Activated B cell treated with CpG ODN at 0.5 μM for 24 hours (primary cell): Measurements from ENCODE around the gene TMEM218. TPM values are rescaled to one million over a fixed set of nuclear protein-coding genes. Genes with fewer than 3 reads are reported as not detected.

Experiments used
- ATAC-seq: fragments of 200-7000 bp; cut with Tn5 transposase; one replicate; pipeline ENCODE4 v1.10.0; 2021; ENCODE audit warnings: low read depth, mild to moderate bottlenecking, moderate library complexity
- CTCF ChIA-PET: fragments of 350-600 bp; sonication (Branson Sonifier 250); formaldehyde crosslinking; loops from one replicate; lab custom pipeline; 2021; ENCODE audit warnings: antibody characterized with exemption; lab: Charles Lee
- POLR2A ChIA-PET: fragments of 350-600 bp; sonication (Branson Sonifier 250); formaldehyde crosslinking; loops from one replicate; lab custom pipeline; 2021; ENCODE audit warnings: antibody characterized with exemption; lab: Charles Lee
- DNase-seq: peaks from one replicate; pipeline ENCODE4 v3.0.0; 2022
- H3K27ac Mint-ChIP-seq: one replicate; pipeline ENCODE4 v1.8.0; 2020; ENCODE audit warnings: mixed read lengths
- H3K27me3 Mint-ChIP-seq: one replicate; pipeline ENCODE4 v1.8.0; 2021; ENCODE audit warnings: mixed read lengths
- H3K36me3 Mint-ChIP-seq: one replicate; pipeline ENCODE4 v1.8.0; 2021; ENCODE audit warnings: low read depth, mixed read lengths
- H3K4me1 Mint-ChIP-seq: one replicate; pipeline ENCODE4 v1.8.0; 2021; ENCODE audit warnings: mixed read lengths
- H3K4me3 Mint-ChIP-seq: one replicate; pipeline ENCODE4 v1.8.0; 2020; ENCODE audit warnings: mild to moderate bottlenecking, mixed read lengths
- H3K9me3 Mint-ChIP-seq: one replicate; pipeline ENCODE4 v1.8.0; 2020; ENCODE audit warnings: mixed read lengths
- intact Hi-C: fragments of 100-400 bp; cut with micrococcal nuclease; formaldehyde crosslinking; loops from one replicate; pipeline ENCODE4 v1.15.1; 2024
- total RNA-seq: library from RNA; stranded (reverse); gene quantifications from 2 replicates; pipeline ENCODE4 v1.2.3, GENCODE V29; 2022
- TF ChIP-seq, protein P1 (sequence below): fragments of 200-600 bp; IDR thresholded peaks from one replicate; pipeline ENCODE4 v1.8.0; 2022; ENCODE audit warnings: antibody characterized with exemption, mild to moderate bottlenecking

The TMEM218 gene
- total RNA-seq, 1 donor from 2014 or later, result 18.8 TPM

DNA sequence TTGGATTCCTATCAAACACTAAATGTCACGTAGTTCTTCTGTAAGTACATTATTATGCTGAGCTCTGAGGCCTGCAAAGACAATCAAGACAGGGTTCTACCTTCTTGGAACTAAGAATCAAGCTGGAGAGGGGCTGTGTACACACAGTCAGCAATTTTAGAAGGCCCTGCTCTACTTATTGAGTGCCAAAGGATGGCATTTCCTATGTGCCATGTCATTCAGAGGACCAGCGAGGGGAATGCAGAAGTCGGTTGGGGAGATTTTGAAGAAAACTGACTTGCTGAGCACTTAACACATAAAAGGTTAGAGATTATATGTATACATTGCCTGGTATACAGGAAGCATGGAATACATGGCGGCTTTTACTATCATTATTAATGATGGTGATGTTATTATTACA, 43.1 kb downstream of the TMEM218 start:
- Mint-ChIP-seq H3K4me3 (no peak overlapping the region), H3K36me3 (no peaks in the 10 kb centered on the region), H3K27me3 (peaks cover 4% of the 10 kb centered on the region), H3K27ac (peak overlapping the region; percentile 51), H3K9me3 (no peaks in the 10 kb centered on the region), H3K4me1 (peaks cover 69% of the 10 kb centered on the region)
- intact Hi-C loops, result no loop called here
- ATAC-seq (no peak), DNase-seq (no peak)
- CTCF ChIA-PET, result no interaction called here
- POLR2A ChIA-PET, result no interaction called here
- TF ChIP-seq, protein P1, sequence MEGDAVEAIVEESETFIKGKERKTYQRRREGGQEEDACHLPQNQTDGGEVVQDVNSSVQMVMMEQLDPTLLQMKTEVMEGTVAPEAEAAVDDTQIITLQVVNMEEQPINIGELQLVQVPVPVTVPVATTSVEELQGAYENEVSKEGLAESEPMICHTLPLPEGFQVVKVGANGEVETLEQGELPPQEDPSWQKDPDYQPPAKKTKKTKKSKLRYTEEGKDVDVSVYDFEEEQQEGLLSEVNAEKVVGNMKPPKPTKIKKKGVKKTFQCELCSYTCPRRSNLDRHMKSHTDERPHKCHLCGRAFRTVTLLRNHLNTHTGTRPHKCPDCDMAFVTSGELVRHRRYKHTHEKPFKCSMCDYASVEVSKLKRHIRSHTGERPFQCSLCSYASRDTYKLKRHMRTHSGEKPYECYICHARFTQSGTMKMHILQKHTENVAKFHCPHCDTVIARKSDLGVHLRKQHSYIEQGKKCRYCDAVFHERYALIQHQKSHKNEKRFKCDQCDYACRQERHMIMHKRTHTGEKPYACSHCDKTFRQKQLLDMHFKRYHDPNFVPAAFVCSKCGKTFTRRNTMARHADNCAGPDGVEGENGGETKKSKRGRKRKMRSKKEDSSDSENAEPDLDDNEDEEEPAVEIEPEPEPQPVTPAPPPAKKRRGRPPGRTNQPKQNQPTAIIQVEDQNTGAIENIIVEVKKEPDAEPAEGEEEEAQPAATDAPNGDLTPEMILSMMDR, result no peak

DNA sequence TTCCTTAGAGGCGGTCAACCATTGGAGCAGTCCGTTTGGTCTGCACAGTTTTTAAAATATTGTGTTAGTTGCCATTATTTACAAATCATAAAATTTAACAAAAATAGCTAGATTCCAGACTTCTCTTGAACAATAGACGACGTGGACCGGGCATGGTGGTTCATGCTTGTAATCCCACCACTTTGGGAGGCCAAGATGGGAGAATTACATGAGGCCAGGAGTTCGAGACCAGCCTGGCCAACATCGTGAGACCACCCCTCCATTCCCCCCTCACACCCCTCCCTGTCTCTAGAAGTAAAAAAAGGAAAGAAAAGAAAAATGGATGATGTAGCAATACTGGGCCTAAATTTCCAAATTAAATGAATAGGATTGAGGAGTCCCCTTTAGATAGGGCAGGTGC, 47.4 kb downstream of the TMEM218 start:
- intact Hi-C loops, result loop anchor here (5.0 kb wide), 1 partner anchor 872 kb away; no protein-coding TSS in a partner anchor
- peaks cover 9% of the 10 kb centered on the region for H3K27me3 Mint-ChIP-seq
- CTCF ChIA-PET, result interaction anchor here (1.6 to 1.8 kb wide), 2 partner anchors 27 to 60 kb away, joined by 7 to 17 read pairs; no protein-coding TSS in a partner anchor

DNA sequence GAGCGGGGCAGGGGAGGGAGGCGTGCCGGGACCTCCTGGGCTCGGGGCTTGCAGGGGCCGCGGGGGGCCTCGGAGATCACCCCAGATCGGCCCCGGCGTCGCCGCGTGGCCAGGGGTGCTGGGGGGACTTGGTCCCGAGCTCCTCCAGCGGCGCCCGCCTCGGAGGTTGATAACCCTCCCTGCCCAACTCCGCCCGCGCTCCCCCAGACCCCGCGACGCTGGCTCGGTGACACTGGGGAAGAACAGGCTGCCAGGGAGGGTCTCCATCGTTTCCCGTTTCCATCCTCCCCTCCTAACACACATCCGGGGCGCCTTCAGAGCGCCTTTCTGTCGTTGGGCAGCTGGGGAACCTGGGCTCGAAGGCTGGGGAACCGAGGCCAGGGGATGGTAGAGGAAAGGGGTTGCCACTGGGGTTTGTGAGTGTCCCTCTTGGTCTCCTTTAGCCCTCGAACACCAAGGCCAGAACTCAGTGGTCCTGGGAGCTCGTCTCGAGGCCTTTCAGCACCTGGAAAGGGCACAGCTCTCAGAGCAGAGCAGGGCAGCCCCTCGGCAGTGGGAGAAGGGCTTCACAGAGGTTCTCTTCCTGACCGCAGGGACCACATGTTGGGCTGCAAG, 47.9 kb downstream of the TMEM218 start:
- DNase-seq, result no peak
- Mint-ChIP-seq H3K9me3 (no peaks in the 10 kb centered on the region), H3K36me3 (no peaks in the 10 kb centered on the region), H3K27me3 (peaks cover 9% of the 10 kb centered on the region), H3K27ac (peak overlapping the region; percentile 66), H3K4me1 (peaks cover 28% of the 10 kb centered on the region), H3K4me3 (peak overlapping the region; percentile 86)
- TF ChIP-seq, protein P1, result no peak
- ATAC-seq, result peak; percentile 15
- intact Hi-C loops, result loop anchor here (1.0 to 5.0 kb wide), 5 partner anchors 9 to 871 kb away; partner anchors contain the start of genes CCDC15 and TMEM218
- ChIA-PET CTCF (interaction anchor here (1.0 to 1.8 kb wide), 4 partner anchors 9 to 78 kb away, joined by 3 to 17 read pairs (median 6); no protein-coding TSS in a partner anchor), POLR2A (interaction anchor here (0.6 to 3.0 kb wide), 9 partner anchors 9 to 1217 kb away, joined by 3 to 78 read pairs (median 6); partner anchors contain the start of genes CCDC15, HYLS1 and TMEM218)

More for the DNA sequence above, 47.4 kb downstream of the TMEM218 start:
- H3K27ac Mint-ChIP-seq, result peak overlapping the region; percentile 66
- DNase-seq (no peak), ATAC-seq (no peak)
- TF ChIP-seq, protein P1, result no peak
- H3K9me3 Mint-ChIP-seq, result no peaks in the 10 kb centered on the region
- H3K4me1 Mint-ChIP-seq, result peaks cover 34% of the 10 kb centered on the region
- POLR2A ChIA-PET, result interaction anchor here (0.6 to 3.0 kb wide), 4 partner anchors 9 to 110 kb away, joined by 5 to 78 read pairs (median 26); partner anchors contain the start of genes CCDC15 and TMEM218
- no peaks in the 10 kb centered on the region for H3K36me3 Mint-ChIP-seq
- peak overlapping the region; percentile 86 for H3K4me3 Mint-ChIP-seq

DNA sequence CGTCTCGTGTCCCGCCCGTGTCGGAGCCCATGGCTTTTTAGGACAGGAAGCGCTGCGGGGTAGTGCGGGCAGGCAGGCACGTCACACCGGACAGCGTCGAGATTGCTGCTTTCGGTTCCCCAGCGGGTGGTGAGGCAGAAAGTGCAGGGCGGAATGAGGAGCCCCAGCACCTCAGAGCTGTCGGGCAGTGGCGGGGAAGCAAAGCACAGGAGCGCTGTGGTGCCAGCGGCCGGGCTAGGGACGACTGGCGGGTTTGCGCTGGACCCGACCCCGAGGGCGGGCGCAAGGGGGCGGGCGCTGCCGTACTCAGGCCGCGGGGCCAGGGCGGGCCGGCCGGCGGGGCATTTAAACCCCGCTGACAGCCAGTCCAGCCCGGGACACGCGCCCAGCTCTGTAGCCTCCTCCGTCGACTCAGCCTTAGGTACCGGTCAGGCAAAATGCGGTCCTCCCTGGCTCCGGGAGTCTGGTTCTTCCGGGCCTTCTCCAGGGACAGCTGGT, 48.4 kb downstream of the TMEM218 start, which contains the start of gene SLC37A2:
TSS of gene SLC37A2 (plus strand) at position 375 of the 498 bp plus-strand sequence. CDS start at position 438, 63 bp downstream.
- no peaks in the 10 kb centered on the region for H3K36me3 Mint-ChIP-seq

More for the DNA sequence above, 48.4 kb downstream of the TMEM218 start, which contains the start of gene SLC37A2:
- DNase-seq, result peak; percentile 64
- ChIA-PET CTCF (interaction anchor here (1.0 to 1.8 kb wide), 4 partner anchors 9 to 79 kb away, joined by 3 to 17 read pairs (median 6); no protein-coding TSS in a partner anchor), POLR2A (interaction anchor here (0.9 to 3.0 kb wide), 8 partner anchors 10 to 1218 kb away, joined by 3 to 78 read pairs (median 10); partner anchors contain the start of genes CCDC15, HYLS1 and TMEM218)
- Mint-ChIP-seq H3K9me3 (no peaks in the 10 kb centered on the region), H3K27ac (peak within 1 kb of the TSS; percentile 83), H3K27me3 (peaks cover 9% of the 10 kb centered on the region), H3K4me1 (peaks cover 23% of the 10 kb centered on the region), H3K4me3 (peak within 1 kb of the TSS; percentile 86)
- TF ChIP-seq, protein P1, result no peak
- ATAC-seq, result peak; percentile 95
- intact Hi-C loops, result loop anchor here (1.0 to 5.0 kb wide), 5 partner anchors 9 to 871 kb away; partner anchors contain the start of genes CCDC15 and TMEM218
